Stimulated activated CD8-positive, alpha-beta memory T cell treated with anti-CD3 and anti-CD28 coated beads, Interleukin-15, amount 100 ng/mL, for 4 hours (primary cell): Measurements from ENCODE around the gene TFR2.

Source experiments
- DNase-seq, 2 donors: peaks; one replicate each; pipeline ENCODE4 v3.0.0-alpha.2; 2020; ENCODE audit warnings: low read depth in 2 of 2

TFR2 gene

GRCh38 chr7:100572281-100572948 is 68.9 kb downstream of the TFR2 start:
- DNase-seq = no peak

GRCh38 chr7:100571829-100572116 is 69.6 kb downstream of the TFR2 start:
- no peak for DNase-seq

GRCh38 chr7:100570954-100571828 is 70.2 kb downstream of the TFR2 start:
- no peak for DNase-seq
